Endodermal cell (in vitro differentiated cells): ENCODE measurements around the gene BMPR2. TPM values are rescaled to one million over a fixed set of nuclear protein-coding genes. Genes with fewer than 3 reads are reported as not detected.
"Not testable (repeated sequence)": the region's sequence is repeated elsewhere in the genome, so short reads cannot be mapped to it uniquely, and the experiment has no call there.

Experiments
- DNase-seq: peaks from one replicate; pipeline ENCODE4 v3.0.0-alpha.2; 2017
- H3K27ac ChIP-seq: 2 replicates; pipeline ENCODE4 v1.5.1; 2013; ENCODE audit warnings: mild to moderate bottlenecking, low read depth, low read length, moderate library complexity
- H3K27me3 ChIP-seq: 2 replicates; pipeline ENCODE4 v1.6.1; 2013; ENCODE audit warnings: mild to moderate bottlenecking, low read length, moderate library complexity; ENCODE audit not compliant: insufficient read depth, control insufficient read depth, poor library complexity, severe bottlenecking
- H3K36me3 ChIP-seq: 2 replicates; pipeline ENCODE4 v1.7.0; 2013; ENCODE audit warnings: mild to moderate bottlenecking, low read length, moderate library complexity; ENCODE audit not compliant: control insufficient read depth, insufficient read depth
- H3K4me1 ChIP-seq: one replicate; pipeline ENCODE4 v1.7.0; 2013; ENCODE audit warnings: low read length; ENCODE audit not compliant: control insufficient read depth, insufficient read depth
- H3K4me3 ChIP-seq: 2 replicates; pipeline ENCODE4 v1.5.1; 2013; ENCODE audit warnings: mild to moderate bottlenecking, low read length, moderate library complexity
- H3K9ac ChIP-seq: 2 replicates; pipeline ENCODE4 v1.6.1; 2013; ENCODE audit warnings: mild to moderate bottlenecking, low read length, moderate library complexity; ENCODE audit not compliant: poor library complexity, severe bottlenecking; ENCODE audit errors: extremely low read depth
- H3K9me3 ChIP-seq: 2 replicates; pipeline ENCODE4 v1.6.1; 2013; ENCODE audit warnings: mild to moderate bottlenecking, low read length, moderate library complexity; ENCODE audit not compliant: control insufficient read depth
- H3K27ac Mint-ChIP-seq: 2 replicates; pipeline ENCODE4 v1.8.0; 2020; ENCODE audit warnings: mixed read lengths
- H3K27me3 Mint-ChIP-seq: 2 replicates; pipeline ENCODE4 v1.8.0; 2021; ENCODE audit warnings: mild to moderate bottlenecking, mixed read lengths; ENCODE audit not compliant: insufficient read depth
- H3K36me3 Mint-ChIP-seq: 2 replicates; pipeline ENCODE4 v1.8.0; 2020; ENCODE audit warnings: low read depth, mixed read lengths
- H3K4me1 Mint-ChIP-seq: 2 replicates; pipeline ENCODE4 v1.8.0; 2020; ENCODE audit warnings: mixed read lengths
- H3K4me3 Mint-ChIP-seq: 2 replicates; pipeline ENCODE4 v1.8.0; 2020; ENCODE audit warnings: mild to moderate bottlenecking, moderate library complexity, mixed read lengths
- H3K9me3 Mint-ChIP-seq: 2 replicates; pipeline ENCODE4 v1.8.0; 2020; ENCODE audit warnings: mild to moderate bottlenecking, mixed read lengths
- WGBS, 2 experiments: methylation state at CpG; one replicate each; pipeline versions ENCODE4 v1.1.5 to v1.1.7; 2013; ENCODE audit warnings: missing lambda C conversion rate in 2 of 2, mixed read lengths in 1 of 2; ENCODE audit not compliant: insufficient coverage in 1 of 2, insufficient read length in 1 of 2; 5-methylcytosine and 5-hydroxymethylcytosine counted together
- total RNA-seq, 2 donors: library from RNA; stranded (reverse); fragmentation: NEBNext Ultra II Directional in 1 of 2; extraction: Animal tissue kit (Norgen Biotek cat#: 25700) in 1 of 2; gene quantifications; 2 replicates in 1 of 2; 3 replicates in 1 of 2; pipeline ENCODE4 v1.2.1, GENCODE V29; 2021
- TF ChIP-seq, protein P1 (sequence below): fragments of 200-600 bp; sonication (generic); conservative IDR thresholded peaks from 2 replicates; pipeline ENCODE4 v1.5.0; 2021; ENCODE audit warnings: antibody characterized with exemption, mild to moderate bottlenecking

BMPR2 gene
- total RNA-seq, 2 donors from 2014 or later = 42.2 to 56.3 TPM

DNA sequence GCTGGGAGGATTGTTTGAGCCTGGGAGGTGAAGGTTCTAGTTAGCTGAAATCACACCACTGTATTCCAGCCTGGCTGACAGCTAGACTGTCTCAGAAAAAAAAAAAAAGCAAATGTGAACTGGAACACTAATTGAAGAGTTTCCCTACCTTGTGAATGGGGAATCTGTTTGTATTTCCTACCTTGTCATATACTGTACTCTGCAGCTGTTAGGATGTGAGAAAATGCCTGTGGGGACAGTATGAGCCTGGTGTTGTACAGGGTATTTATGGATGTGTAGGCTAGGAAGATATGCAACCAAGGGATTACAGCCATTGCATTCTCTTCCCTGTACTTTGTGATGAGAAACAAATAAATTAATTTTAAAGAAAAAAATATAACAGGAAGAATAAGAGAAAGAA, 145.3 kb downstream of the BMPR2 start:
- no peaks in the 10 kb centered on the region for H3K27me3 Mint-ChIP-seq
- H3K4me1 Mint-ChIP-seq = no peaks in the 10 kb centered on the region

DNA sequence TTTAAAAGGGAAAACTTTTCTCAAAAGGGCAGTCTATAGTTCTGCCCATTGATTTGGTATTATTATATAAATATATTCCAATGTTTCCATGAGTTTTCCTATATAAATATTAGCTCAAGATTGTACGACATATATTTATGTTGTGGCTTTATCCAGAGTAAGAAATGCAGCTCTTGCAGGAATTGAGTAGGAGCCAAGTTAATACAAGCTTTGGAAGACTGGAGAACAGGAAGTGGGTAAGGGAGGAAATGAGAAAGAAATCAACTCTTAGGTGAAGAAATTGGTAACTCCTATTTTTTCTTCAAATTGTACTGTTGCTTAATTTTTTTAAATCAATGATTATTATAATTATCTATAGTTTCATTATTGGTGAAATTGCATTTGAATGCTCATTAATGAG, 153.3 kb downstream of the BMPR2 start:
- H3K4me1 Mint-ChIP-seq = no peaks in the 10 kb centered on the region
- H3K9ac ChIP-seq = no peak overlapping the region
- TF ChIP-seq, protein P1, sequence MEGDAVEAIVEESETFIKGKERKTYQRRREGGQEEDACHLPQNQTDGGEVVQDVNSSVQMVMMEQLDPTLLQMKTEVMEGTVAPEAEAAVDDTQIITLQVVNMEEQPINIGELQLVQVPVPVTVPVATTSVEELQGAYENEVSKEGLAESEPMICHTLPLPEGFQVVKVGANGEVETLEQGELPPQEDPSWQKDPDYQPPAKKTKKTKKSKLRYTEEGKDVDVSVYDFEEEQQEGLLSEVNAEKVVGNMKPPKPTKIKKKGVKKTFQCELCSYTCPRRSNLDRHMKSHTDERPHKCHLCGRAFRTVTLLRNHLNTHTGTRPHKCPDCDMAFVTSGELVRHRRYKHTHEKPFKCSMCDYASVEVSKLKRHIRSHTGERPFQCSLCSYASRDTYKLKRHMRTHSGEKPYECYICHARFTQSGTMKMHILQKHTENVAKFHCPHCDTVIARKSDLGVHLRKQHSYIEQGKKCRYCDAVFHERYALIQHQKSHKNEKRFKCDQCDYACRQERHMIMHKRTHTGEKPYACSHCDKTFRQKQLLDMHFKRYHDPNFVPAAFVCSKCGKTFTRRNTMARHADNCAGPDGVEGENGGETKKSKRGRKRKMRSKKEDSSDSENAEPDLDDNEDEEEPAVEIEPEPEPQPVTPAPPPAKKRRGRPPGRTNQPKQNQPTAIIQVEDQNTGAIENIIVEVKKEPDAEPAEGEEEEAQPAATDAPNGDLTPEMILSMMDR = no peak
- peaks cover 5% of the 10 kb centered on the region for H3K9me3 Mint-ChIP-seq
- no peak for DNase-seq
- peaks cover 58% of the 10 kb centered on the region for H3K36me3 Mint-ChIP-seq
- H3K27me3 Mint-ChIP-seq = no peaks in the 10 kb centered on the region
- 100% methylated on average over 1 of the region's 1 CpG for WGBS, 2 experiments
- H3K27me3 ChIP-seq = no peaks in the 10 kb centered on the region
- no peak overlapping the region for H3K27ac ChIP-seq
- H3K36me3 ChIP-seq = peaks cover 70% of the 10 kb centered on the region
- no peaks in the 10 kb centered on the region for H3K4me1 ChIP-seq
- H3K9me3 ChIP-seq = peaks cover 18% of the 10 kb centered on the region
- H3K4me3 Mint-ChIP-seq = no peak overlapping the region
- H3K27ac Mint-ChIP-seq = no peak overlapping the region
- no peak overlapping the region for H3K4me3 ChIP-seq

More for the DNA sequence above, 145.3 kb downstream of the BMPR2 start:
- Histone ChIP-seq H3K4me1 (no peaks in the 10 kb centered on the region), H3K4me3 (no peak overlapping the region), H3K27ac (no peak overlapping the region), H3K27me3 (no peaks in the 10 kb centered on the region), H3K36me3 (peaks cover 87% of the 10 kb centered on the region), H3K9me3 (no peaks in the 10 kb centered on the region), H3K9ac (no peak overlapping the region)
- H3K36me3 Mint-ChIP-seq = peaks cover 71% of the 10 kb centered on the region
- no peak for DNase-seq
- no peak overlapping the region for H3K27ac Mint-ChIP-seq
- TF ChIP-seq, protein P1 = no peak
- no peak overlapping the region for H3K4me3 Mint-ChIP-seq
- H3K9me3 Mint-ChIP-seq = no peaks in the 10 kb centered on the region

DNA sequence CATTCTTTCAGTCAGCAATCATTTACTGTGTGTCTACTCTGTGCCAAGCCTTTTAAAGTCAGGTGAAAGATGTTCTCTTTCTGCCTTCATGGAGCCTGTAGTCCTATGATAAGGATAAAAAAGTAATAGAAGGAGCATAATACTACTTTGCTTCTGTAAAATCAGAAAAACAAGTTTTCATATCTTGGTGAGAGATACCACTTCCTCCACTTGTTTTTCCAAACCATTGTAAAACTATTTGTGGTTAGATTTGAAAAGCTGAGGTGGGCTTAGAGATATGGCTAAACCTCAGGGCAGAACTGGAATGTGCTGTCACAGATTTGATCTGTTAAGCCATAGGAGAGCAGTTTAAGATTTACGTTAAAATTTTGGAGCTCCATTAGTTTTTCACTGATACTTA, 153.9 kb downstream of the BMPR2 start:
- no peak overlapping the region for H3K4me3 Mint-ChIP-seq
- H3K4me1 ChIP-seq = no peaks in the 10 kb centered on the region
- no peaks in the 10 kb centered on the region for H3K4me1 Mint-ChIP-seq
- H3K36me3 ChIP-seq = peaks cover 68% of the 10 kb centered on the region
- H3K27ac Mint-ChIP-seq = no peak overlapping the region
- peaks cover 57% of the 10 kb centered on the region for H3K36me3 Mint-ChIP-seq
- no peak for DNase-seq
- peaks cover 7% of the 10 kb centered on the region for H3K9me3 Mint-ChIP-seq
- H3K27me3 ChIP-seq = no peaks in the 10 kb centered on the region
- no peak overlapping the region for H3K4me3 ChIP-seq
- TF ChIP-seq, protein P1 = no peak
- H3K27ac ChIP-seq = no peak overlapping the region
- no peak overlapping the region for H3K9ac ChIP-seq
- 94% methylated on average over 1 of the region's 1 CpG; no CpG with 5 or more reads in 1 of the 2 experiments for WGBS, 2 experiments
- peaks cover 18% of the 10 kb centered on the region for H3K9me3 ChIP-seq
- H3K27me3 Mint-ChIP-seq = no peaks in the 10 kb centered on the region

DNA sequence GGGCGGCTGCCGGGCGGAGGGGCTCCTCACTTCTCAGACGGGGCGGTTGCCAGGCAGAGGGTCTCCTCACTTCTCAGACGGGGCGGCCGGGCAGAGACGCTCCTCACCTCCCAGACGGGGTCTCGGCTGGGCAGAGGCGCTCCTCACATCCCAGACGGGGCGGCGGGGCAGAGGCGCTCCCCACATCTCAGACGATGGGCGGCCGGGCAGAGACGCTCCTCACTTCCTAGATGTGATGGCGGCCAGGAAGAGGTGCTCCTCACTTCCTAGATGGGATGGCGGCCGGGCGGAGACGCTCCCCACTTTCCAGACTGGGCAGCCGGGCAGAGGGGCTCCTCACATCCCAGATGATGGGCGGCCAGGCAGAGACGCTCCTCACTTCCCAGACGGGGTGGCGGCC, 159.2 kb downstream of the BMPR2 start:
- H3K9me3 ChIP-seq = peaks cover 18% of the 10 kb centered on the region
- not testable (repeated sequence) for H3K27ac Mint-ChIP-seq, H3K9ac ChIP-seq, H3K4me1 Mint-ChIP-seq, H3K27me3 ChIP-seq, H3K4me1 ChIP-seq, DNase-seq, H3K27ac ChIP-seq, H3K4me3 ChIP-seq, H3K27me3 Mint-ChIP-seq, H3K4me3 Mint-ChIP-seq
- H3K36me3 ChIP-seq = peaks cover 68% of the 10 kb centered on the region
- H3K36me3 Mint-ChIP-seq = peaks cover 55% of the 10 kb centered on the region
- H3K9me3 Mint-ChIP-seq = peaks cover 15% of the 10 kb centered on the region
- no CpG with 5 or more reads among the region's 30 CpGs for whole genome bisulfite sequencing, 2 experiments
